Fibroblast of skin of scalp (primary cell): ENCODE measurements around the gene DLEC1.

Source experiments
- DNase-seq: peaks from one replicate; pipeline ENCODE4 v3.0.0-alpha.2; 2013

The DLEC1 gene

DNA sequence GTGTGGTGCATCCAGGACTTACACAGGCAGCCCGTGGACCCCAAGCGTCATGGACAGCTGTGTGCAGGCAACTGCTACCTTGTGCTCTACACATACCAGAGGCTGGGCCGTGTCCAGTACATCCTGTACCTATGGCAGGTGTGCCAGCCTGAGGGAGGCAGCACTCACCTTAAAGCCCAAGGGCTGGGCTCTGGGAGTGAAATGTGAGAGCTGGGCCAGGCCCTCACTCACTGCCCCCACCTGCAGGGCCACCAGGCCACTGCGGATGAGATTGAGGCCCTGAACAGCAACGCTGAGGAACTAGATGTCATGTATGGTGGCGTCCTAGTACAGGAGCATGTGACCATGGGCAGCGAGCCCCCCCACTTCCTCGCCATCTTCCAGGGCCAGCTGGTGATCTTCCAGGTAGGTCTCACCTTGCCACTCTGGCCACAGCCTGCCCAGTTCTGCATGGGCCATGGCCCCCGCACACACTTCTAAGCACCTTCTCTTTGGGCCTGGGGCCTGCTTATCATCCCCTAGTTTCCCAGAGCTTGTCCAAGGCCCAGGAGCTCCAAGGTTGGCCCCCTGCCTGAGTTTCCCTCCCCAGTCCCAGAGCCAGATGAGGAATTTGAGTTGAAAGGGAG, 37.4 kb upstream of the DLEC1 start:
- DNase-seq: no peak

DNA sequence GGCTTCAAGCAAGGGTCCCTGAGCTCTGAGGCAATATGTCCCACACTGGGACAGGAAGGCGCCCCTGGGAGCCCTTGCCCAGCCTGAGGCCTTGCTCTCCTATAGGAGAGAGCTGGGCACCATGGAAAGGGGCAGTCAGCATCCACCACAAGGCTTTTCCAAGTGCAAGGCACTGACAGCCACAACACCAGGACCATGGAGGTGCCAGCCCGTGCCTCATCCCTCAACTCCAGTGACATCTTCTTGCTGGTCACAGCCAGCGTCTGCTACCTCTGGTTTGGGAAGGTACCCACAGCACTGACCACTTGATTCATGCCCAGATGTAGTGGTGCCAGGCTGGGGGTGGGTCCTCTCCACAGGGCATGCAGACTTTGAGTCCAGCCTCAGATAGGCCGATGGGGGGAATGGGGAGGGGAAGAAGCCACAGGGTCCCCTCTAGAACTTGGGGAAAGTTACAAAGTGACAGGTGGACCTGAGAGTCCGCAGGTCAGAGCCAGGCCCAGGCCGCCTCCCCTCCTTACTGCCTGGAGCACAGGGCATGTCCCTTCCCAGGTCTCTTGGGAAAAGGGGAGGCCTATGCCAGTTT, 36.6 kb upstream of the DLEC1 start:
- DNase-seq: no peak

DNA sequence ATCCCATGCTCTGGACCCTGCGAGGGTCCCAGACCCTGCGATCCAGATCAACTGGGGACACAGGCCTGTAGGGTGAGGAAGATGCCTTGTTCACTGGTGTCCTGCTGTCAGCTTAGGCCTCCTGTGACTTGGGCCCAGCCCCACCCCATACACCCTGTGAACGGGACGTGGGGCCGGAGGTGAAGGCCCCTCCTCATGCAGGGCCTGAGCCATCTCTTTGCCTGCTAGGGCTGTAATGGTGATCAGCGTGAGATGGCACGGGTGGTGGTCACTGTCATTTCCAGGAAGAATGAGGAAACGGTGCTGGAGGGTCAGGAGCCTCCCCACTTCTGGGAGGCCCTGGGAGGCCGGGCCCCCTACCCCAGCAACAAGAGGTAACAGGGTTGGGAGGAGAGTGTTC, 36.1 kb upstream of the DLEC1 start:
- DNase-seq: no peak

DNA sequence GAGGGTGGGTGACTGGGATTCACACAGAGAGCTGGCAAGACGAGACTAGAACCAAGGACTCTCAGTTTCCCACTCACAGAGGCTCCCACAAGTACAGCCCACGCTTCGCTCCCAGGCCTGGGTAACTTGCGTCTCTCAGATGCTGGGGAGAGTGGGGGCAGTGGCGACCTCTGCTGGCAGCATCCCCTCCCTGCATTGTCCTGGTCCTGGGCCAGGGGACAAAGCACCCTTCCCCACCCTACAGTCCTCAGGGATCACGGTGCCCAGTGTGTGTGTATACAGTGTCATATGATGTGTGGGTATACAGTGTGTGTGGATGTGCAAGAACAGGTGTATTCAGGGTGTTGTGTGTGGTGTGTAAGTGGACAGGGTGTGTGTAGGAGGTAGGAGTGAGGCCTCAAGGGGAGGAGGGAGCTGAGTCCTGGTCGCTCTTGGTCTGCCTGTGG, 35.6 kb upstream of the DLEC1 start:
- peak; percentile 50 for DNase-seq

DNA sequence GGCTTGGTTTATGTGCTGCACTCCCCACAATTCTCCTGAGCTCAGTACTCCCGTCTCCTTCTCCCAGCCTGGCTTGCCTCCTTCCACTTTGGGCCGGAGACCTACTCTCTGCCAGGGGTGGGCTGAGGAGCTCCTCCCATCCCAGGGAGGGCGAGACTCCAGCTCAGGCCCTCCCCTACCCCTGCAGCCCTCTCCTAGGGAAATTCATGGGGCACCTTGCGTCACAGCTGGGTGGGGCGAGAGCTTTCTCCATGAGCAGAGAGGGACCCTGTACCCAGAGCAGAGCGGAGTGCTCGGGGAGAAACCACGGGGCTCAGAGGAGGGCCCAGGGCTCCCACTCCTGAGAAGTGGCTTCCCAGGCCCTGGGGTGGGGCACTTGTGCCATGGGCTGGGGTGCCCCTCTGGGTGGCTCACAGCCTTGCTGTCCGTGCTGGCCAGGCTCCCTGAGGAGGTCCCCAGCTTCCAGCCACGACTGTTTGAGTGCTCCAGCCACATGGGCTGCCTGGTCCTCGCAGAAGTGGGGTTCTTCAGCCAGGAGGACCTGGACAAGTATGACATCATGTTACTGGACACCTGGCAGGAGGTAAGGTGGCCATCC, 35.1 kb upstream of the DLEC1 start:
- DNase-seq: no peak

DNA sequence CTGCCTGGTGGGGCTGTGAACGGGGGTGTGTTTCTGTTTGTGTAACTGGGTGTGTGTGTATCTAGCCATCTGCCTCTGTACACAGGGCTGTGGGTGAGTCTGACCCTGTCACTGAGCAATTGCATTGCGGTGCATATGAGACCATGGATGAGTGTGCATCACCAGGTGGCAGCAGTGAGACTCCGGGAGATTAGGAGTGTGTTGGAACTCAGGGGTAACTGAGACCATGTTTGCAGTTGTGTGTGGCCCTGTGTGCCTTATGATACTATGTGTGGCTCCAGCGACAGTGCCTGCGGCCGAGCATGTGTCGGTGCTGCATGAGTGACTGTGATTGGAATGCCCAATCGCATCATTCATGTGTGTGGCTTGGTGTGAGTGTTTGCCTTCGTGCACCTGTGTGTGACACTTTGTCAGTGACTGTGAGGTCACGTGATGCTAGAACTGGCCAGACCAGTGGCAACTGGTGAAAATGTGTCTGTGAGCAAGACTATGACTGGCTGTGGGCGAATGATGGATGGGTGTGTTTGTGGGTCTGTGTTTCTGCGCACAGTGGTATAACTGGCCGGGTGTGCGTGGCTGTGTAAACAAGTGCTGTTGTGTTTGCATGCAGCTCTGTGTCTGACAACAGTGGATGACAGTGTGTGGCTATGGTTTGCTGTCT, 34.5 kb upstream of the DLEC1 start:
- peak; percentile 58 for DNase-seq

DNA sequence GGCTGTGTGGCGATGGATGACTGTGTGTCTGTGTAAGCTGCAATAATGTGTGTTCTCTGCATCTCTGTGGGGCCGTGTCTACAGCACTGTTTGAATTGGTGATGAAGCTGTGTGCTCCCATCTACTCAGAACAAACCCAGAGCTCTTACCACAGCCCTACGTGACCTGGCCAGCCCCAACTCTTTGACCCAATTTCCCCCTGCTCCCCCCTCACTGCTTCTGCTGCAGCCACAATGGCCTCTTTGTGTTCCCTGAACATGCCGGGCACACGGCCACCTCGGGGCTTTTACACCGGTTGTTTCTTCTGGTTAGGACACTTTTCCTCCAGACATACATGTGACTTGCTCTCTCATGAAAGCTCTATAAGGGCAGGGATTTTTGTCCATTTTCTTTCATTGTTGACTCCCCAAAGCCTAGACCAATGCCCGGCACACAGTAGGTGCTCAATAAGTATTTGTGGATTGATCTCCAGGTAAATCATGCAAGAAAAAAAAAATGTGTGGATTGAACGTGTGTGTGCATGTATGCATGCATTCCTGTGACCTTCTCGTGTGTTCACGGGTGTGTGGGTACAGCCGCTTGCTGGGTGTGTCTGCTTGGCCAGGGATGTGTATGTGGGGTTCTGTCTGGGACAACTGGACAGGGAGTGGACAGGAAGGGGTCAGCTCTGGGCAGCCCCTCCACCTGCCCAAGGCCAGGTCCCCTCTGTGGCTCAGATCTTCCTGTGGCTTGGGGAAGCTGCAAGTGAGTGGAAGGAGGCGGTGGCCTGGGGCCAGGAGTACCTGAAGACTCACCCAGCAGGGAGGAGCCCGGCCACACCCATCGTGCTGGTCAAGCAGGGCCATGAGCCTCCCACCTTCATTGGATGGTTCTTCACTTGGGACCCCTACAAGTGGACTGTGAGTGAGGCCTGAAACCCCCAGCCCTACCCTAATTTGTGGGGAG, 33.7 kb upstream of the DLEC1 start:
- DNase-seq: no peak

DNA sequence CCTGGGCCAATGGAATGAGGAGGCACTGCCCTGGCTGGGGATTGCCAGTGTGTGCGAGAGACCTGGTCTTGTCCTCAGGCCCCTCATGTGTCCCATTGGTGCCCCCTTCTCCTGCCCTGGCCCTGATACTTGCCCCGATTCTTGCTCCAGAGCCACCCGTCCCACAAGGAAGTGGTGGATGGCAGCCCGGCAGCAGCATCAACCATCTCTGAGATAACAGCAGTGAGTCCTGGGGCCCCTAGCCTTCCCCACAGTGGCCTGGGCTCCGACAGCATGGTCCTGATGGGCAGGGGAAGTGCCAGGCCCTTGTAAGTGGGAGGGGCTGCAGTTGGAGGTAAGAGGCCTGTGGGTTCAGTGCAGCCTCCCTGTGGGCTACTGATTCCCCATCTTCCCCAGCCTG, 33.0 kb upstream of the DLEC1 start:
- no peak for DNase-seq

DNA sequence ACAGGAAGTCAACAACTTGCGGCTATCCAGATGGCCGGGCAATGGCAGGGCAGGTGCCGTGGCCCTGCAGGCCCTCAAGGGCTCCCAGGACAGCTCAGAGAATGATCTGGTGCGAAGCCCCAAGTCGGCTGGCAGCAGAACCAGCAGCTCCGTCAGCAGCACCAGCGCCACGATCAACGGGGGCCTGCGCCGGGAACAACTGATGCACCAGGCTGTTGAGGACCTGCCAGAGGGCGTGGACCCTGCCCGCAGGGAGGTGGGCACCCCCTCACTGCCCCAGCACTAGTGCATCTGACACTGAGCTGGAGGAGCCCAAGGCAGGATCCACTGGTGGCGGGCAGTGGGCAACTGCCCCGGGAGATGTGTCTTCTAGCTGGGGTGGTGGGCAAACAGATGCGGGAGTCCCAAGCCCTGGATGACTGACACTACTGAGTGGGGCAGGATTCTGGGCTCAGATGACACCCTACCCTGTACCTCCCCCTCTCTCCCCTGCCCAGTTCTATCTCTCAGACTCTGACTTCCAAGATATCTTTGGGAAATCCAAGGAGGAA, 32.5 kb upstream of the DLEC1 start:
- DNase-seq: no peak

DNA sequence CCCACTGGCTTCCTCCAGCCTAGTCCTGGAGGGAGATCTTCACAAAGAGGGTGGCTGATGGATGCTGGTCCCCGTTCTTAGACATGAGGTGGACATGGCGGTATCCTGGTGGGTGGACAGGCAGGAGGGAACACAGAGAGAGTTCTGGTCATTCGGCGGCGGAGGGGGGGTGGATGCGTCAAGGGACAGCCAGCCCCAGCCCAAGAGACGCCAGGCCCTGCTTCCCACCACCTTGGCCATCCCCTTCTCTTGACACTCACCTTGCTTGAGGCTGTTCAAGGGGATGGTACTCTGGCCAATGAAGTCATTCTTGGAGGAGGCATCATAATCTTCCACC, 31.3 kb upstream of the DLEC1 start:
- no peak for DNase-seq

DNA sequence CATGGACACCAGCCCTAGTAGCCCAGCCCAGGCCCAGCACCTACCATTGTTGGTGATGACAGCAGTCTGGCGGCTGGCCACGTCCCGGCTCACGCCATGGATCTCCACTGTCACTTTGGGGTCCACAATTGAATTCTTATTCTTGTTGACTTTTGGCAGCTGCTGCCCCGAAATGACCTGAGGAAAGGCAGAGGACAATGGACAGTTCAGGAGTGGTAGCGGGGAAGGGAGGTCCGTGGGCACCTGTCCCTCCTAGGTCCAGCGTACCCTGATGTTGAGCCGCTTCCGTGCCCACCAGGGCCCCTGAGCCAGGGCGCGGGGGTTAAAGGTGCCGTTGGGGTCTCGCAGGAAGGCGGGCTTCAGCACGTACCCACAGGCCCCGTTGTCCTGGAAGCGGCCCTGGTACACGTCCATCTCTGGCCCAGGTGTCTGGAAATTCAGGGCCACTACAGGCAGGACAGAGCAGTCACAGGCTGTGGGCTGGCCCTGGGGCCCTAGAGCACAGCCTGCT, 30.8 kb upstream of the DLEC1 start:
- no peak for DNase-seq

DNA sequence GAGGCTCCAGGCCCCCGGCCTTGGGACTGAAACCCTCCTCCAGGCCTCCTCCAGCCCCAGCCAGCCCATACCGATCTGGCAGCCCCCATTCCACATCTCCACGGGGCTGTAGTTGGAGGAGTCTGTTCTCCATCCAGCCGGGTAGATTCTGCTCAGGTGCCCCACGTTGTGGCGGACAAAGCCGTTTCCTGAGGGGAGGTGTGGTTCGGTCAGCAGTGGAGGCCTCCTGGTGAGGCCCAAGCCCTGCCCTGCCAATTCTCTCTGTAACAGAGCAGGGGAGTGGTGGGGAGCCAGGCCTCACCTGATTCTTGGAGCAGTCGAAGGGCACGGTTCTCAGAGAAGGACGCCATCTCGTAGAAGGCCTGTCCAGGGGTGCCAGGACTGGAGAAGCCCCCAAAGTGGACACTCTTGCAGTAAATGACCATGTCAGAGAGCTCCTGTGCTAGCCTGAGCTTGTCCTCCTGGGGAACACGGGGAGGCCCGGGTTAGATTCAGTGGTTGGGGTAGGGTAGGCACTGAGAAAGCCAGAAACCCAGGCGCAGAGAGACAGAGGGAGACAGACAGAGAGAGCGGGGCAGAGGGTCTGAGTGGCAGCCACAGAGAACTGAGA, 29.9 kb upstream of the DLEC1 start:
- no peak for DNase-seq

DNA sequence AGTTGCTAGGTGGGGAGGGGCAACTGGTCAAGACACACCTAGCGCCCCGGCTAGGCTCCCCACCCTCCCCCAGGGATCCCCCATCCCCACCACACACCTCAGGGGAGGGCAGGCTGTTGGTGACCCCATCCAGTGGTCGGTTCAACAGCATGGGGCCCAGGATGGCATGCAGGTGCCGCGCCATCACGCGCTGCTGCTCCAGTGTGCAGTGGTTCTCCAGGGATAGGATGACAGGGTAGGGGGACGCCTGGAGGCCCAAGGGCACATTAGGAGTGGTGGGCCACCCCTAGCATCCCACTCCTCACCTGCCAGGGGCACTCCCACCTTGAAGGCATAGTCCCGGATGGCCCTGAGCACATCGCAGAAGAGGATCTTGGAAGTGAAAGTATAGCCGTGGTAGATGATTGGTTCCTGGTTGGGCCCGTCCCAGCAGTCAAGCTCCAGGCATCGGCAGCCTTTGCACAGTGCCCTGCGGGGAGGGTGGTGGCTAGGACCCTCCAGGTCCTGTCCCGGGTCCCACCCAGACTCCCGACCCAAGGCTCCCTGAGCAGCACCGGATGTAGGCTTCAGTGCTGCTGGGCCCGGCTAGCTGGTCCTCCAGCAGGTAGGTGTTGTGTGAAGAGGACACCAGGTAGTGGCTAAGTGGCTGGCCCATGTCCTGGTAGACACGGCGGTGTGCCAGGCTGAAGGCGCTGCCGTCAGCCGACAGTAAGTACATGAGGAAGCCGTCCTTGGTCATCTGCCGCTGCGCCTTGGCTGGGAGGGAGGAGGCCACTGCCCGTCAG, 29.0 kb upstream of the DLEC1 start:
- no peak for DNase-seq

DNA sequence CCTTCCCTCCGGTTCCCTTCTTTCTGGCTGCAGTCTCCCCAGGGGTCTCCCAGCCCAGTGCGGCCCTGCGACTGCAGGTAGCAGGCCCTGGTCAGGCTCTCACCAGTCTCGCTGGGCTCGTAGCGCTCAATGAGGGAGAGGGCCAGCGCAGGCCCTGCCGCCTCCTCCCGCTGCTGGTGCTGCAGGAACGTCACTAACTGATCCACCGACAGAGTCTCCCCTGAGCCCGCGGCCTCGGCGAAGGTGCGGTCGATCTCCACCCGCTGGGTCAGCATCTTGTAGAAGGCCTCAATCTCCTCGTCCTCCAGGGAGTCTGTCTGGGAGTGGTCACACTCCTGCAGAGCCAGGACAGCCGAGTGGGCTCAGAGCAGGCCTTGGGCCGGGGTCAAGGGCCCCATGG, 27.9 kb upstream of the DLEC1 start:
- no peak for DNase-seq

DNA sequence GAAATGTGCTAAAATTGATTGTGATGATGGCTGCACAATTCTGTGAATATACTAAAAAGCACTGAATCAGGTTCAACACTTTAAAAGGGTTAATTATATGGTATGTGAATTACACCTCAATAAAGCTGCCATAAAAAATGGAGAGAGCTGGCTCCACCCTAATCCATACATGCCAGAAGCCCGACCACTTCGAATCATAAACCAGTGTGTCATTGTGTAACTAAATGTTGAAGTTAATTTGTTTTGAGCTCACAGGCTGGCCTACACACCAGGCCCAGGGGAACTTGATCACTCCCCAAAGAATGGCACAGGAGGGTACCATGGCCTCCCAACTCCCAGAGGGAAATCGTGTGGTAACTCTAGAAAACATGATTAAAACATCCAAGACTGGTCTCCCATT, 23.5 kb upstream of the DLEC1 start:
- no peak for DNase-seq

DNA sequence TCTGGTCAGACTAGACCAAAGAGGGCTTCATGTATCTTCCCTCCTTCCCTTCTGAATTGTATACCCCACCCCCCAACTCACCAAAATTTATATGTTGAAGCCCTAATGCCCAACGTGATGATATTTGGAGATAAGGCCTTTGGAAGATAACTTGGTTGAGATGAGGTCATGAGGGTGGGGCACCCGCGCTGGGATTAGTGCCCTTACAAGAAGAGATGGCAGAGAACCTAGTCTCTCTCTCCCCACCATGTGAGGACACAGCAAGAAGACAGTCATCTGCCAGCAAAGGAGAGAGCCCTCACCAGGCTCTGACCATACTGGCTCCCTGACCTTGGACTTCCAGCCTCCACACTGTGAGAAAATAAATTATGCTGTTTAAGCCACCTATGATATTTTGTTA, 23.0 kb upstream of the DLEC1 start:
- no peak for DNase-seq

DNA sequence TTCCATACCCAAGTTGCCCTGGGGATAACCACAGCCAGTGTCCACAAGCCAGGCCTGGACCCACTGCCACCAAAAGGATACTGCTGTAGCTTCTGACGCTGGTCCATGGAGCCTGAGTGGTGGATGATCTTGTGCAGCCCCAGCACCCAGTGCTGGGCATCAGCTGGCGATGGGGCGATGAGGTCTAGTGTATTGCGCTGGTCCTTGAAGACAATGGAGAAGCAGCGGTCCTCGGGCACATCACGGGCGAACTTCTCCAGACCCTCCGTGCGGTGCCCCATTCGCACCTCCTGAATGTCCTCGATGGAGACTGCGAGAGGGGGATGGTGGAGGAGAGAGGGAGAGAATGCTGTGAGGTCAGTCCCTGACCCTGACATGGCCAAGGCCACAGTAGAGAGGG, 22.6 kb upstream of the DLEC1 start:
- no peak for DNase-seq

DNA sequence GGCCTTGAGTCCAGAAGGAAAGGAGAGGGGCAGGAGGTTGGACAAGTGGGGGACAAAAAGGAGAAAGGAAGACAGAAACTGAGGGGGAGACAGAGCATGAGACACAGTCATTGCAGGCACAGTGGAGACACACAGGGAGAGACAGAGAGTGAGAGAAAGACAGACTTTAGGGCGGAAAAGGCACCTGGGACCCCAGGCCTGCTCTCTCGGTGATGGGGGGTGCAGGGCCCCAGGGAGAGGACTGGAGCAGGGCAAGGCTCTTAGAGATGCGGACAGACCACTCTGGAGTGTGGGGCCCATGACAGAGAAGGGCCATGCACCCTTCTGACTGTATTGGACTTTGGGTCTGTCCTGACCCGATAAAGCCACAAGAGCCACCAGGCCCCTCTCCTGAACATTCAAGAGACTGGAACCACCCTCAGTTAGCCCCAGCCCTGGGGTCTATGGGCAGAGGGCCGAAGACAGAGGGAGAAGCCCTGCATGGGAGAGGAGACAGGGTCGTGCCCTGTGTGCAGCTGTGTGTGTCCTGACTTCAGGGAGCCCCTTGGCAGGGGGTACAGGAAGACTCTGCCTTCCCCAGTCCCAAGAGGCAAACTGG, 22.1 kb upstream of the DLEC1 start:
- no peak for DNase-seq

DNA sequence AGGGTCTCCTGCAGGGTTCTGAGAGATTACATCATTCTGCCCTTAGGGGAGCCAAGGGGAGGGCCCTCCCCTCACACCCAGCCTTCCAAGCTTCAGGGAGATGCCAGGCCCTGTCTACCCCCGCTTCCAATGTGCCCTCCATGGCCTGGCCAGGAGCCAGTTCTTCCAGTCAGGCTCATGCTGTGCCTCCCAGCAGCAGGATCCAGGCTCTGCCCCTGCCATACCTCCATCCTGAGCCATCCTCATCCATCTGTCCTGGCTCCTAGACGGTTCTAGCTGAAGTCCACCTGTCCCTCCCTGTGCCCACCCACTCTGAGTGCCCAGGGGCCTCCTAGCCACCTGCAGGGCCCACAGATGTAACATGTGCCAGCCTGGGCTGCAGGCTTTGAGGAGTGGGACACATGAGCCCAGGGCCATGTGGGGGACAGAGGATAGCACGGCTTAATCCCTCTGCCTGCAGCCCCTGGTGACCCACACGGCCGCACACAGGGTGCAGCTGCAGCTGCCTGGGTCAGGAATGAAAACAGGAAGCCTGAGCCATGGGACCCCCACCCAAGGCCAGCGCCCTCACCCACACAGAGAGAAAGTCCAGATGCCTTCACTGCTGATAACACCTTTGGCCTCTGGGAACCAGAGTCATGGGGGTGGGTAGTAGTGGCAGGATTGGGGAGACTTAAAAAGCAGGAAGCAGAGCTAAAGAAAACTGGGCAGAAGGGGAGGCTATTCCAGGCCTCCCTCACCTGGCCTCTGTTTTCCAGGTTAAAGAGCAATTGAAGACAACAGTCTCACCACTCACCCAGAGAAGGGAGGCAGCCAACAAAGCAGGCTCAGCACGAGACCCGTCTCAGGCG, 21.3 kb upstream of the DLEC1 start:
- no peak for DNase-seq
